ENCODE results near the gene SERGEF. TPM values are rescaled to one million over a fixed set of nuclear protein-coding genes. Genes with fewer than 3 reads are reported as not detected.

Gene SERGEF
- polyA plus RNA-seq, 2 of the 4 experiments (the other 2 are of a cell fraction): 20.7 to 24.1 TPM

DNA sequence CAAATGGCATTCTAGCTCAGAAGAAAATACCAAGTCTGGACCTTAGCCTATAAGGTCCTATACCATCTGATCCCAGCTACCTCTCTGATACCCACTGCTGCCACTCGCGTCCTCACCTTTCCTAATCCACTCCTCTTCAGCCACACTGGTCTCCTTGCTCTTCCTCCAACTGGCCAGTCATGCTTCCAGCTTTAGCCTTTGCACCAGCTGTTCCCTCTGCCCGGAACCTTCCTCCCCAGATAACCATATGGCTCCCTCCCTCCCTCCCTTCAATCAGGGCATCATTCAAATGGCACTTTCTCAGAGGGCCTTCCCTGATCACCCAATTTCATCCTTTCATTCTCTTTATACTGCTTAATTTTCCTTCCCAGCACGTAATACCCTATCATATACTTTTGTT, 210.4 kb downstream of the SERGEF start:
- DNase-seq (ENCODE audit: low read depth in 1 of 2, low spot score in 1 of 2) (no peak), ATAC-seq (no peak), FAIRE-seq (no peak)
- Histone ChIP-seq H3K4me3 (no peak overlapping the region), H3K4me1 (no peaks in the 10 kb centered on the region), H3K4me2 (no peak overlapping the region), H3K9me3 (no peaks in the 10 kb centered on the region), H3K27ac (no peak overlapping the region)
- no peak for TF ChIP-seq HOXA7 (CRISPR knock-in tag; IDR thresholded peaks at IDR 0.05)
- TF ChIP-seq POLR2A (IDR thresholded peaks at IDR 0.05; ENCODE audit: low read length): no peak
- no peak for TF ChIP-seq BHLHE40 (IDR thresholded peaks at IDR 0.05; ENCODE audit: low read depth, low read length)
- no peak for TF ChIP-seq MYC (IDR thresholded peaks at IDR 0.05; ENCODE audit: borderline replicate concordance, low read length)
- TF ChIP-seq HOXB13 (CRISPR knock-in tag; IDR thresholded peaks at IDR 0.05; ENCODE audit: low read depth): no peak
- TF ChIP-seq ZFP36 (IDR thresholded peaks at IDR 0.05; ENCODE audit: borderline replicate concordance, partially characterized antibody): no peak
- no peak for TF ChIP-seq HEYL (CRISPR knock-in tag; IDR thresholded peaks at IDR 0.05)
- TF ChIP-seq CEBPB (IDR thresholded peaks at IDR 0.05): no peak
- no peak for TF ChIP-seq NR3C1 (IDR thresholded peaks at IDR 0.05)
- TF ChIP-seq, protein P1, sequence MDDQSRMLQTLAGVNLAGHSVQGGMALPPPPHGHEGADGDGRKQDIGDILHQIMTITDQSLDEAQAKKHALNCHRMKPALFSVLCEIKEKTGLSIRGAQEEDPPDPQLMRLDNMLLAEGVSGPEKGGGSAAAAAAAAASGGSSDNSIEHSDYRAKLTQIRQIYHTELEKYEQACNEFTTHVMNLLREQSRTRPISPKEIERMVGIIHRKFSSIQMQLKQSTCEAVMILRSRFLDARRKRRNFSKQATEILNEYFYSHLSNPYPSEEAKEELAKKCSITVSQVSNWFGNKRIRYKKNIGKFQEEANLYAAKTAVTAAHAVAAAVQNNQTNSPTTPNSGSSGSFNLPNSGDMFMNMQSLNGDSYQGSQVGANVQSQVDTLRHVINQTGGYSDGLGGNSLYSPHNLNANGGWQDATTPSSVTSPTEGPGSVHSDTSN (IDR thresholded peaks at IDR 0.05): no peak
- no peak for TF ChIP-seq ZC3H11A (IDR thresholded peaks at IDR 0.05)
- no peak for TF ChIP-seq SREBF2 (IDR thresholded peaks at IDR 0.05)
- no peak for TF ChIP-seq EHF (CRISPR knock-in tag; IDR thresholded peaks at IDR 0.05)
- no peak for TF ChIP-seq HDAC2 (IDR thresholded peaks at IDR 0.05)
- ChIA-PET POLR2A (no interaction called here), CTCF (interaction anchor here (1.2 to 1.8 kb wide), 2 partner anchors 32 to 71 kb away, joined by 5 to 7 read pairs; no protein-coding TSS in a partner anchor)
- WGBS (ENCODE audit: missing lambda C conversion rate): 87% methylated on average over 4 of the region's 4 CpGs

DNA sequence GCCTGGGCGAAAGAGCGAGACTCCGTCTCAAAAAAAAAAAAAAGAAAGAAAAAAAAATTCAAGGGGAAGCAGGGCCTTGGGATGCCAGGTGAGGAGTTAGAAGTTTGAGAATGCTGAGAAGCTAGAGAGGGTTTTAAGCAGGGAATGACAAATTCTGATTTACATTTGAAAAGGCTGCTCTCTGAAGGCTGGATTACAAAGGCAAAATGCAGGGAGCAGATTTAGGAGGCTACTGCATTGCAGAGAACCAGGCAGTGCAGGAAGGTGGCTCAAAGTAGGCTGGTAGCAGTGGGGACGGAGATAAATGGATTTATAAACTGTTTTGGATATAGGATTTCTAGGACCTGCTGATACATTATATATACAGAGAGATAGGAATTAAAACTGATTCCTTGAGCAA, 211.7 kb downstream of the SERGEF start:
- ChIA-PET CTCF (interaction anchor here (1.2 kb wide), 1 partner anchor 30 kb away, joined by 5 read pairs; no protein-coding TSS in a partner anchor), POLR2A (no interaction called here)
- no peaks in the 10 kb centered on the region for H3K9me3 ChIP-seq
- no peak overlapping the region for H3K27ac ChIP-seq
- FAIRE-seq: no peak
- TF ChIP-seq, protein P2, sequence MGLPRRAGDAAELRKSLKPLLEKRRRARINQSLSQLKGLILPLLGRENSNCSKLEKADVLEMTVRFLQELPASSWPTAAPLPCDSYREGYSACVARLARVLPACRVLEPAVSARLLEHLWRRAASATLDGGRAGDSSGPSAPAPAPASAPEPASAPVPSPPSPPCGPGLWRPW (IDR thresholded peaks at IDR 0.05): no peak
- TF ChIP-seq, protein P3, sequence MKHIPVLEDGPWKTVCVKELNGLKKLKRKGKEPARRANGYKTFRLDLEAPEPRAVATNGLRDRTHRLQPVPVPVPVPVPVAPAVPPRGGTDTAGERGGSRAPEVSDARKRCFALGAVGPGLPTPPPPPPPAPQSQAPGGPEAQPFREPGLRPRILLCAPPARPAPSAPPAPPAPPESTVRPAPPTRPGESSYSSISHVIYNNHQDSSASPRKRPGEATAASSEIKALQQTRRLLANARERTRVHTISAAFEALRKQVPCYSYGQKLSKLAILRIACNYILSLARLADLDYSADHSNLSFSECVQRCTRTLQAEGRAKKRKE (CRISPR knock-in tag; IDR thresholded peaks at IDR 0.05; ENCODE audit: low read depth): no peak
- TF ChIP-seq JUN (IDR thresholded peaks at IDR 0.05) (no peak), HDAC2 (IDR thresholded peaks at IDR 0.05) (no peak), BHLHE40 (IDR thresholded peaks at IDR 0.05; ENCODE audit: low read depth, low read length) (no peak), CEBPB (IDR thresholded peaks at IDR 0.05) (no peak)
- no peak for DNase-seq (ENCODE audit: low read depth in 1 of 2, low spot score in 1 of 2)
- H3K4me3 ChIP-seq: no peak overlapping the region
- no peaks in the 10 kb centered on the region for H3K4me1 ChIP-seq
- over 99% methylated on average over 4 of the region's 4 CpGs for WGBS (ENCODE audit: missing lambda C conversion rate)
- H3K4me2 ChIP-seq: no peak overlapping the region
- ATAC-seq: no peak

DNA sequence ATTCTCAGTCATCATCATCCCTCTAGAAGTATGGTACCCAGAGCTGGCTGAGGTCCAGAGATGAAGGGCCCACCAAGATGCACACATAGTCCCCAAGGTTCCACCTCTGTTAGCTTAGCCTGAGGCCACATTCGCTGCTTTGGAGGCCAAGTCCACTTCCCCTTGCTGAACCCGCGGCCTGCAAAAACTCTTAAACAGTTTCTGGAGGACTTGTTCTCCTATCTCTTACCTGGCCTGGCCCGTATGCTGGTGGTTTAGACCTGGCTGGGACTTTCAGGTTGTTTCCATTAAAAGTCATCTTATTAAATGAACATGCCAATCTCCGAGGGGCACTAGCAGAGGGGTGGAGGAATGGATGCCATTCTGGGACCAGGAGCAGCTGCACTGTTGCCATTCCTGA, 213.7 kb downstream of the SERGEF start:
- CTCF ChIA-PET: interaction anchor here (0.6 to 2.0 kb wide), 3 partner anchors 32 to 182 kb away, joined by 3 to 5 read pairs (median 3); no protein-coding TSS in a partner anchor
- Histone ChIP-seq H3K4me1 (no peaks in the 10 kb centered on the region), H3K4me3 (no peak overlapping the region), H3K4me2 (no peak overlapping the region), H3K27ac (no peak overlapping the region), H3K9me3 (no peaks in the 10 kb centered on the region)
- ATAC-seq: no peak
- no peak for TF ChIP-seq RFX5 (IDR thresholded peaks at IDR 0.05)
- TF ChIP-seq, protein P4, sequence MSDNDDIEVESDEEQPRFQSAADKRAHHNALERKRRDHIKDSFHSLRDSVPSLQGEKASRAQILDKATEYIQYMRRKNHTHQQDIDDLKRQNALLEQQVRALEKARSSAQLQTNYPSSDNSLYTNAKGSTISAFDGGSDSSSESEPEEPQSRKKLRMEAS (IDR thresholded peaks at IDR 0.05): no peak
- no peak for TF ChIP-seq PHF8 (IDR thresholded peaks at IDR 0.05; ENCODE audit: borderline replicate concordance, low read depth)
- no peak for TF ChIP-seq RCOR1 (IDR thresholded peaks at IDR 0.05; ENCODE audit: low read depth, low read length)
- TF ChIP-seq HOXB5 (CRISPR knock-in tag; IDR thresholded peaks at IDR 0.05): no peak
- no peak for TF ChIP-seq HOXA7 (CRISPR knock-in tag; IDR thresholded peaks at IDR 0.05)
- TF ChIP-seq HEYL (CRISPR knock-in tag; IDR thresholded peaks at IDR 0.05): no peak
- TF ChIP-seq CHD4 (IDR thresholded peaks at IDR 0.05; ENCODE audit: borderline replicate concordance): no peak
- DNase-seq (ENCODE audit: low read depth in 1 of 2, low spot score in 1 of 2): no peak
- POLR2A ChIA-PET: no interaction called here
- FAIRE-seq: no peak
- WGBS (ENCODE audit: missing lambda C conversion rate): 90% methylated on average over 5 of the region's 5 CpGs

All from A549 (cell line).